ENCODE results near the gene VPS8.

Gene VPS8, protein sequence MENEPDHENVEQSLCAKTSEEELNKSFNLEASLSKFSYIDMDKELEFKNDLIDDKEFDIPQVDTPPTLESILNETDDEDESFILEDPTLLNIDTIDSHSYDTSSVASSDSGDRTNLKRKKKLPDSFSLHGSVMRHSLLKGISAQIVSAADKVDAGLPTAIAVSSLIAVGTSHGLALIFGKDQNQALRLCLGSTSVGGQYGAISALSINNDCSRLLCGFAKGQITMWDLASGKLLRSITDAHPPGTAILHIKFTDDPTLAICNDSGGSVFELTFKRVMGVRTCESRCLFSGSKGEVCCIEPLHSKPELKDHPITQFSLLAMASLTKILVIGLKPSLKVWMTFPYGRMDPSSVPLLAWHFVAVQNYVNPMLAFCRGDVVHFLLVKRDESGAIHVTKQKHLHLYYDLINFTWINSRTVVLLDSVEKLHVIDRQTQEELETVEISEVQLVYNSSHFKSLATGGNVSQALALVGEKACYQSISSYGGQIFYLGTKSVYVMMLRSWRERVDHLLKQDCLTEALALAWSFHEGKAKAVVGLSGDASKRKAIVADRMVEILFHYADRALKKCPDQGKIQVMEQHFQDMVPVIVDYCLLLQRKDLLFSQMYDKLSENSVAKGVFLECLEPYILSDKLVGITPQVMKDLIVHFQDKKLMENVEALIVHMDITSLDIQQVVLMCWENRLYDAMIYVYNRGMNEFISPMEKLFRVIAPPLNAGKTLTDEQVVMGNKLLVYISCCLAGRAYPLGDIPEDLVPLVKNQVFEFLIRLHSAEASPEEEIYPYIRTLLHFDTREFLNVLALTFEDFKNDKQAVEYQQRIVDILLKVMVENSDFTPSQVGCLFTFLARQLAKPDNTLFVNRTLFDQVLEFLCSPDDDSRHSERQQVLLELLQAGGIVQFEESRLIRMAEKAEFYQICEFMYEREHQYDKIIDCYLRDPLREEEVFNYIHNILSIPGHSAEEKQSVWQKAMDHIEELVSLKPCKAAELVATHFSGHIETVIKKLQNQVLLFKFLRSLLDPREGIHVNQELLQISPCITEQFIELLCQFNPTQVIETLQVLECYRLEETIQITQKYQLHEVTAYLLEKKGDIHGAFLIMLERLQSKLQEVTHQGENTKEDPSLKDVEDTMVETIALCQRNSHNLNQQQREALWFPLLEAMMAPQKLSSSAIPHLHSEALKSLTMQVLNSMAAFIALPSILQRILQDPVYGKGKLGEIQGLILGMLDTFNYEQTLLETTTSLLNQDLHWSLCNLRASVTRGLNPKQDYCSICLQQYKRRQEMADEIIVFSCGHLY (N-terminal part only)

DNA sequence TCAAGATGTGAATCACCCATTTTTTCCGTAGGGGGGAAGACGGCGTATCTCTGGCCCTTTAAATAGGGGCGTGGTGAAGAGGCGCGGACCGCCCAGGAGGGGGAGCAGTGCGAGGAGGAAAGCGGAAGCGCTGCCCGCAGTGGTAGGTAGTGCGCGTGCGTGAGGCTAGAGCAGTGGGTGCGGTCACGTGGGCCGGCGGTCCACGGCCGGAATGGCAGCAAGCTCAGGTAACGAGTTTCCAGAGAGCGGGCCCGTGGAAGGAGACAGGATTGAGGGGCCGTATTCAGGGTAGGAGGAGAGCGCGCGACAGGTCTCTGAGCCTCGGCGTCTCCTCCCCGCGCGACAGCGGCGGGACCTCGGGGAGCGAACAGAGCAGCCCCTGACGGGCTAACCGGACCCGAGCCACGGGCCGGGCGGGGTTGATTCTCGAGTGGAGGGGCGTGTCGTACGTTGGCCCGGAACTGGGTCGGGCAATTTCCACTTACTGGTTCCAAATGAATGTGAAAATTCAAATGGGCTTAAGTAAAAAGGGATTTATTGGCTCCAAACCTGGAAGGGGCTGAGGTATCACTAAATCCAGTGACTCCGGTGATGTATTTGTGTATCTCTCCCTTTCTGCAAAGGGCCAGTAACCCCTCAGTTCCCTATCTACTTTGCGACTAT lies at the start of gene VPS8:
TSS of gene VPS8 (plus strand) at position 168 of the 663 bp plus-strand sequence. CDS start 12,467 bp downstream, outside the sequence.
- DNase-seq = peak; percentile 93

- DNase-seq = no peak
Measured at GRCh38 chr3:184764191-184764590, 47.8 kb upstream of the VPS8 start.

DNA sequence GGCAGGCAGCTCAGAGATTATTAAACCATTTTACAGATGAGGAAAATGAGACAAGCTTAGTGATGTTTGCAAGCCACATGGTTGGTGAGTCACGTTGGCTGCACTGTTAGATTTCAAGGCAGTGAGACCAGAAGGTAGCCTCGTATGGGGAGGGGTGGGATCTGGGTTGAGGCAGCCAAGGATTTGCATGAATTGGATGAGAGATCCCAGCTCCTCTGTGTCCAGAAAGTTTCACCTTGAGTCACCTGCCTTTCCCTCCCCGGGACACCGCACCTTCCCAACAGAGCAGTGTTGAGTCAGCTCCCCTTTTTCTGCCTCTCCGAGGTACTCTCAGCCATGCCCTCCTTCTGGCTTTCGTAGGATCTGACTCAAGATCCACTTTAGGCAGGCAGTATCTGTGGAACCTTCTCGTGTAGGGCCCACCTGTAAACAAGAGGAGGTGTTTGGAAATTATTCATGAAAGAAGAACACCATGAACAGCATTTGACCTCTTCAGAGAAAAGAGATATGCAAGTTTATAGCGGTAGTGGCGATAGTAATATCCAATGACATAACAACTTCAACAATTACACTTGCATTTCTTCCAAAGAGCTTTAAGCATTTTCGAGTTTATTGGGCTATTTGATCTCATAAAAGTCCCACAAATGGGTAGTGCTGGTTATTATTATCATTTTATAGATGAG lies 46.8 kb upstream of the VPS8 start:
- DNase-seq = no peak

DNA sequence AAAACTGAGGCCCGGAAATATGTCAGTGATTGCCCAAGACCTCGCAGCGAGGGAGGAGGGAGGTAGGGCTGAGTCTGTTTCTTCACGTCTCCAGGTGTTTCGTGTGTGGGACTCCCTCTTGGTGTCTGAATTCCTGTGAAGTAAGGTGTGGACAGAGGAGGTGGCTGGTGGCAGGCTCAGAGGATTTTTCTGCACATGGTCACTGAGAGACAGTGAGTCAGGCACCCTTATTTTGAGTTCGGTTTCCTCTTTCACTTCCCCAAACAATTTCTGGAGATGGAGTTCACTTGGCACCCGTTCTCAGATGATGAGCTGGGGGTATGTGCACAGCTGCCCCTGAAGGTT lies 46.3 kb upstream of the VPS8 start:
- DNase-seq = no peak

GRCh38 chr3:184766555-184767261 lies 45.3 kb upstream of the VPS8 start:
- DNase-seq = no peak

GRCh38 chr3:184767377-184767776 lies 44.6 kb upstream of the VPS8 start:
- no peak for DNase-seq

DNA sequence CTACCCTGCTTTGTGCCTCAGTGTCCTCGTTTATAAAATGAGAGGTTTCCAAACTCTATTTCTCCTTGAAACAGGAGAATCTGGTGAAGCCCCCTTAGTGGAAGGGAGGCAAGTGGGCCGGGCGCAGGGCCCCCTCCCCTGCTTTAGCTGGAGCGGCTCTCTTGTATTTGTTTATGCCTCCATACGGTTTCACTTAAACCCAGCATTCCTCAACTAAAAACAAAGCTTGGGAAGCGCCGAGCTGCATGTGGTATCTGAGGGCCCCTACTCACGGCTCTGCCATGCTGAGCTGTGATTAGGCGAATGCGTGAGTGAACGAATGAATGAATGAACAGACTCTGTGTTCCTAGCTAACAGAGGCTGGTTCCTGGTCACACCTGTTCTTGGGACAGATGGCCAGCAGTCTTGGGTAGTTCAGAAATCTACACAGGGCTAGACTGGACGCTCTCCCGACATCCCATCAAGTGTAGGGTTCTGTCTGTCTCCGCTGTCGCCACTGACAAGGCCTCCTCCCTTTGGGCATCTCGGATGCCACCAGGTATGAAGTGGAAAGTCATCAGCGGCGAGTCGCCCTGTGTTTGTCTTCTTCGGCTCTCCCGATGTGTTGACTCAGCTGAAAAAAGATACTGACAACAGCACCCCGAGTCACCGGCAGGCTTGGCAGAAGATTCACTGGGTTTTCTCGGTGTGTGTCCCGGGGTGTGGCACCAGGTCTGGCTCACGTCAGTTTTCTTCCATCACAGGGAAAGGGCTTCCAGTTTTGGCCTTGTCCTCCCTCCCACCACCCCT lies 42.4 kb upstream of the VPS8 start:
- DNase-seq = no peak

- DNase-seq = no peak
Measured at GRCh38 chr3:184770541-184770940, 41.4 kb upstream of the VPS8 start.

DNA sequence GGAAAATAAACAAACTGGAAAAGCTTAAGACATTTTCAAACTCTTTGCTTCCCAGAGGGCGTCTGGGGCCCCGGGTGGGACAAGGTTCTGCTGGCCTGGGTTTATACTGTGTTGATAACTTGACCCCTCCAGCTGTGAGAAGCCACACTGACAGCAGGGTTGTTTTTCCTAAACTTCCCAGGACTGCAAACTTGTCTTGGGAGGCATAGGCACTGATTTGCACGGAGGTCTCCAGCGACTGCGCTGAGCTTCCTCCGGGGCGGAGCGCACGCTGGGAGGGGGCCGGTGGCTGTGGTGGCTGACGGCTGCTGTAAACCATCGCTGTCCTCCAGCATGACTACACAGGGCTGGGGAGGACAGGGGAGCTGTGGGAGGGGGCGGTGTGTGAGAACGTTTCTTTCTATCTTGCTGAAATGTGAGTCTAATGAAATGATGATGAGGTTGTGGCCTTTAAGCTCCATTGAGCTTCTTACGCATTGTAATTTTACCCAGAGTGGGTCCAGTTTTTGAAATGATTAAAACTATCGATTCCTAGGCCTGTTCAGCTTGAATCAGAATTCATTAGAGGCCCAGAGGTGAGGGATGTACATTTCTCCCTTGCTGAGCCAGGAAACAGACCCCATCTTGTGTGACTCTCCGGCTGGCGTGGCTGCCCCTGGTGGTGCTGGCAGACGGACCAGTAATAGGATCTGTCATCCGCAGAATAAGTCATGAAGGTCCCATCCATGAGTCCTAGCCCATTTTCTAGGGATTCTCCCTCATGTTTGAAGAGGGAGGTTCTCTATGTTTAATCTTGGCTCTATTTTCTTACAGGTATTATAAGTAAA lies 40.5 kb upstream of the VPS8 start:
- no peak for DNase-seq

- no peak for DNase-seq
Measured at GRCh38 chr3:184772667-184773272, 39.2 kb upstream of the VPS8 start.

GRCh38 chr3:184773283-184774186 lies 38.4 kb upstream of the VPS8 start:
- DNase-seq = no peak

DNA sequence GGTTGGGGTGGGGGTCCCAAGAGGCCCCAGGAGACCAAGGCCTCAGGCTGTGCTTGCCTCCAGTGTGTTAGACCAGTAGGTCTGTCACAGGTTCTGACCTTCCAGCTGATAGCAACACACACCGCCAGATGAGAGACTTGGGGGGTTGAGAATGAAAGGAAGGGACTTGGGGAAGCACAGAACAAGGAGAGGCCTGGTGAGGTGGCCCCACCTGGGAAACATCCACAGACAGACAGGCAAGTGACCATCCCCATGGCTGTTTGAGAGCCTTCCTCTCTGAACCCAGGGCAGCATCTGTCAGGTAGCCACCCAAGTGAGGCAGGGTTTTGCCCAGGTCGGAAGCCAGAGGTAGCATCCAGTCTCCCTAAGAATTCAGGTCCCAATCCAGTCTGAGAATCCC lies 35.0 kb upstream of the VPS8 start:
- DNase-seq = no peak

GRCh38 chr3:184777566-184778356 lies 34.2 kb upstream of the VPS8 start:
- peak; percentile 81 for DNase-seq

DNA sequence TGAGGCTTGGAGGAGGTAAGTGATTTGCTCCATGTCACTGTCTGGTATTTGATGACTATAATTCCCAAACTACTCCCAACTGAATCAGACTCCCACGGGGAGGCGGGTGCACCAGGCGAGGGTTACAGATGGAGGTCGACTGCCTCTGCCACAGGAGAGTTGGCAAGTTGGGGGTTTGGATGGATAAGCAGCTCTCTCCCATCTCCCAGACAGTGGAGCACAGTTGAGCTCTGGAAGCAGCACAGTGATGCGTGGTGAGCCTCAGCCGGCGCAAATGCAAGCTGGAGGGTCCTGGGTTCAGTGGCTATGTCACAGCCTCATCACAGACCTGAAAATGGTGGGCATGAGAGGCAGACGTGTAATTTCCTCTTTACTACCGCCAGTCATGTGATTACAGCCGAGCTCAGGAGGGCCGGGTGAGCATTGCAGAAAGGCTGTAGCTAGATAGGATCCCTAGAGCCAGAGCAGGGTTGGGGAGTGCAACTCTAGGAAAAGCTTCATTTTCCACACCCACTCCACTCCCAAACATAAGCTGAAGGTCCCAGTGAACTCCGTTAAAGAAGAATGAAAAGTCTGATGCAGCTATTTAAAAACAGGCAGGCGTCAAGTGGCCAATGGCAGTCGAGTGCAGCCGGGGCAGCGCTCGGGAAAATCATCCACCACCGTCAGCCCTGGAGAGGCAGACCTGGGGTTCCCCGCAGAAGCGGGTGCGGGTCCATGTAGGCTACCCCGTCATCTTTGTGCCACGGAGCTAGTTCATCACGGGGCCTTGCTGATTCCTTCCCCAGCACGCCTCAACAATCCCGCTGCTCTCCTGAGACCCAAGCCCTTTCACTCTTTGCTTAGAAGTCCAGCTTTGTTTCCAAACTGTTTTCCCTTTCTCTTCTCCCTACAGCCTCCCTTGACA lies 33.3 kb upstream of the VPS8 start:
- DNase-seq = no peak

- no peak for DNase-seq
Measured at GRCh38 chr3:184780981-184781515, 30.9 kb upstream of the VPS8 start.

DNA sequence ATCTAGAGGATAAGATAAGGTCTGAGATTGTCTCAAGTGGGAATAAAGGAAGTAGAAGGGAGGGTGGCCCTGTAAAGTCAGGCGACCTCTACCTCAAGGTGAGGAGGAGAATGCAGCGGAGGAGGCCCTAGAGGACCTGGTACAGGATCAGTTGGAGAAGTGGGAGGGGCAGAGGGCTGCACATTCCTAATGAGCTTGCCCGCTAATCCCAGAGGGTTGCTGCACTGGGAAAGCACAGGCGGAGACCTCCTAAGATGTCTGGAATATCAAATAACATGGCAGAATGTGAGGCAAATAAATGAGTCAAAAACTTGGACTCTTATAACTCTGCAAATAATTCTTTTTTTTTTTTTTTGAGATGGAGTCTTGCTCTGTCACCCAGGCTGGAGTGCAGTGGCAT lies 30.2 kb upstream of the VPS8 start:
- DNase-seq = no peak

Data from NCI-H2029 (cell line).